BLaER1 treated with 17β-estradiol and CSF1 and Interleukin-3, amounts not matched to agents 10 nM and 100 nM (cell line): ENCODE measurements around the gene CYTH4.

ENCODE experiments used
- H3K27ac ChIP-seq, 11 experiments: shearing (Covaris generic); formaldehyde crosslinking; 2 replicates each; pipeline ENCODE4 v1.8.1; 2022
- H3K27me3 ChIP-seq, 11 experiments: shearing (Covaris generic); formaldehyde crosslinking; 2 replicates each; pipeline ENCODE4 v1.8.1; 2022
- H3K36me3 ChIP-seq, 11 experiments: shearing (Covaris generic); formaldehyde crosslinking; 2 replicates each; pipeline ENCODE4 v1.8.1; 2022
- H3K4me1 ChIP-seq, 10 experiments: shearing (Covaris generic); formaldehyde crosslinking; 2 replicates each; pipeline ENCODE4 v1.8.1; 2022
- H3K4me2 ChIP-seq, 11 experiments: shearing (Covaris generic); formaldehyde crosslinking; 2 replicates each; pipeline ENCODE4 v1.8.1; 2022
- H3K4me3 ChIP-seq, 10 experiments: shearing (Covaris generic); formaldehyde crosslinking; 2 replicates each; pipeline ENCODE4 v1.8.1; 2022
- H3K9ac ChIP-seq, 11 experiments: shearing (Covaris generic); formaldehyde crosslinking; 2 replicates each; pipeline ENCODE4 v1.8.1; 2022
- H3K9me3 ChIP-seq, 11 experiments: shearing (Covaris generic); formaldehyde crosslinking; replicated peaks in 1 of 11; 2 replicates each; pipeline ENCODE4 v1.8.1; 2022
- H4K20me1 ChIP-seq, 11 experiments: shearing (Covaris generic); formaldehyde crosslinking; 2 replicates each; pipeline ENCODE4 v1.8.1; 2022
- Cebpa-rat ChIP-seq, 11 experiments: shearing (Covaris generic); IDR thresholded peaks; 2 replicates each; pipeline ENCODE4 v1.8.1; 2022

CYTH4 gene

DNA sequence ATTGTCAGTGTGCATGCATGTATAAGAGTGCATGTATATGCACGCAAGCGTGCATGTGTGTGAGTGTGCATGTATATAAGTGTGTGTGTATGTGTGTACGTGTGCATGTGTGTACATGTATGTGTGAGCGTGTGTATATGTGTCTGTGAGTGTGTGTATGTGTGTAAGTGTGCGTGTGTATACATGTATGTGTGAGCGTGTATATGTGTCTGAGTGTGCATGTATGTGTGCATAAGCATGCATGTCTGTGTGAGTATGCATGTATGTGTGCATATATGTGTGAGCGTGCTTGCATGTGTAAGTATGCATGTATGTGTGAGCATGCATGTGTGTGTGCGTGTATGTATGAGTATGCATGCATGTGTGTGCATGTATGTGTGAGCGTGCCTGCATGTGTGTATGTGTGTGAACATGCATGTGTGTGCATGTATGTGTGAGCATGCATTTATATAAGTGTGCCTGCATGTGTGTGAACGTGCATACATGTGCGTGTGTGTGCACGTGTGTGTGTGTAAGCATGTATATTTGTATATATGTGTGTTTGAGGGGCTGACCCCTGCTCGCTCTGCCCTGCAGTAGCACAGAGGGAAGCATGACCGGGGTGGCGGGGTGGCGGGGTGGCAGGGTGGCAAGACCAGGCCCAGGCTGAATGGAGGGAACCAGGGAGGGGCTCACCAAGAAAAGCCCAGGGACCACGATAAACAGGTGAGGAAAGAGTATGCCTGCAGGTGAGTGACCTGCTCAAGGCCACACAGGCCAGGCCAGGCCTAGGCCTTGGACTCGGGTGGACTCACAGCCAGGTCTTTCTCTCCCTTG, 26.3 kb downstream of the CYTH4 start:
- Histone ChIP-seq H3K36me3 (peaks cover 0 to 97% (median 8%) of the 10 kb centered on the region in 11 experiments; a peak in 11 of 22 replicates), H3K27ac (peak overlapping the region in 9 of 11 experiments; percentile 28 to 84 (median 58); a peak in 11 of 22 replicates), H3K4me2 (peak overlapping the region; percentile 85 to 98 (median 97)), H3K9me3 (no peaks in the 10 kb centered on the region), H3K4me3 (peak overlapping the region in 6 of 10 experiments; percentile 21 to 50 (median 42); a peak in 5 of 20 replicates), H3K27me3 (no peaks in the 10 kb centered on the region), H4K20me1 (peaks cover 0 to 84% (median 7%) of the 10 kb centered on the region in 11 experiments; a peak in 7 of 22 replicates), H3K9ac (peak overlapping the region in 7 of 11 experiments; percentile 36 to 74 (median 63); a peak in 9 of 22 replicates), H3K4me1 (peaks cover 100% of the 10 kb centered on the region in 10 experiments)
- no peak for TF ChIP-seq Cebpa-rat (IDR thresholded peaks at IDR 0.05)

DNA sequence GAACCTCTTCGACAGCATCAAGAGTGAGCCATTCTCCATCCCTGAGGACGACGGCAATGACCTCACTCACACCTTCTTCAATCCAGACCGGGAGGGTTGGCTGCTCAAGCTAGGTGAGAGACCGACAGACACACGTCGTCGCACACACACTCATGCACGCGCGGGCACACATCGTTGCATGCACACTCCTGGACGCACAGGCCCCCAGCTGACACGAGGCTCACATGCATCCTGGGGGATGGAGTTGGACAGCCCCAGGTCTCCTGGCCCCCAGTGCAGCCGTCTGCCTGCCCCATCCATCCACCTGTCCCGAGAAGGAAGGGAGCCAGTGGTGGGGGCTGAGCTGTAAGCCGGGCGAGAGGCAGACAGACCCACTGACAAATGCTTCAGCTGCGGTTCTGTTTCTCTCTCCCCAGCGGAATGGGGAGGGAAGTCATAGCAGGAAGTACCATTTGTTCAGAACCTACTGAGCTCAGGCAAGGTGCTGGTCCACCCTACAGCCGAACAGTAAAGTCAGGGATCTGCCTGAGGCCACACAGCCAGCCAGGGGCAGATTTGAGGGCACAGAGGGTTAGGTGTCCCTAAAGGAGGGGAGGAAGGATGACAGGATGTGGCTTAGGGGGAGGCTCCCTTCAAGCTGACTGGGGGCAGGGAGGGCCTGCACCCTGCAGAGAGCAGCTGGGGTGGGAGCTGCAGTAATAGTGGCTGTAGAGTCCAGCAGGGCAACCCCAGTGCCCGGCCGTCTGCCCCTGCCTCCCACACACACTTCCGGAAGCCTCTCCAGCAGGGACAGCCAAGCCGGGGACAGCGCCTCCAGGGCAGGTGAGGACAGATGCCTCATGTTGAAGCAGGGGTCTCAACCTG, 27.1 kb downstream of the CYTH4 start:
- peaks cover 0 to 87% (median 8%) of the 10 kb centered on the region in 11 experiments; a peak in 8 of 22 replicates for H4K20me1 ChIP-seq
- H3K27ac ChIP-seq: peak overlapping the region in 10 of 11 experiments; percentile 7 to 74 (median 51); a peak in 16 of 22 replicates
- peak overlapping the region; percentile 85 to 98 (median 97) for H3K4me2 ChIP-seq
- peaks cover 100% of the 10 kb centered on the region in 10 experiments for H3K4me1 ChIP-seq
- TF ChIP-seq Cebpa-rat (IDR thresholded peaks at IDR 0.05): no peak
- peak overlapping the region in 7 of 10 experiments; percentile 21 to 47 (median 42); a peak in 15 of 20 replicates for H3K4me3 ChIP-seq
- peaks cover 0 to 97% (median 8%) of the 10 kb centered on the region in 11 experiments; a peak in 11 of 22 replicates for H3K36me3 ChIP-seq
- peak overlapping the region in 10 of 11 experiments; percentile 25 to 68 (median 44); a peak in 19 of 22 replicates for H3K9ac ChIP-seq
- H3K27me3 ChIP-seq: no peaks in the 10 kb centered on the region
- H3K9me3 ChIP-seq: no peaks in the 10 kb centered on the region

DNA sequence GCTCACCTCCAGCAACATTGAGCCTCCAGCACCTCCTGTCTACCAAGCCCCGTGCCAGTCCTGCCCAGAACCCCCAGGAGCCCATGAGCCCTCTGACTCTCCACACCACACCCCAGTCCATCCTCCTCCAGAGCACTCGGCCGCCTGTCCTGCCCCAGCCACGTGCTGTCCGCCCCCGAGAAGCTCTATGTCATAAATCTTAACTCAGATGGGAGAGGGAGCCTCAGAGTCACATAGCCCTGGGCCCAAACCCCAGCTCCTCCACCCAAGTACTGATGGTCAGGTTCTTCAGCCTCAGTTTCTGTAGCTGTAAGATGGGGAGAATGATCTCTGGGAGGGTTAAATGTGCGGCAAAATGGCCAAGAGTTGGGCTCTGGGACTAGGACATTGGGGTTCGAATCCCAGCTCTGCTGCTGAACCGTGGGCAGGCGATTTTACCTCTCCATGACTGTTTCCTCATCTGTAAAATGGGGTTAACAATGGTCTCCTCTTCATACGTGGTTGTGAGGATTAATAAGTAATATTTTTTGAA, 27.8 kb downstream of the CYTH4 start:
- H3K9me3 ChIP-seq: no peaks in the 10 kb centered on the region
- peaks cover 0 to 90% (median 8%) of the 10 kb centered on the region in 11 experiments; a peak in 11 of 22 replicates for H3K36me3 ChIP-seq
- peaks cover 0 to 94% (median 9%) of the 10 kb centered on the region in 11 experiments; a peak in 10 of 22 replicates for H4K20me1 ChIP-seq
- TF ChIP-seq Cebpa-rat (IDR thresholded peaks at IDR 0.05): no peak
- H3K27me3 ChIP-seq: no peaks in the 10 kb centered on the region
- peaks cover 100% of the 10 kb centered on the region in 10 experiments for H3K4me1 ChIP-seq
- H3K27ac ChIP-seq: peak overlapping the region in 10 of 11 experiments; percentile 7 to 74 (median 51); a peak in 14 of 22 replicates
- H3K4me2 ChIP-seq: peak overlapping the region; percentile 85 to 98 (median 97)
- H3K4me3 ChIP-seq: peak overlapping the region in 7 of 10 experiments; percentile 21 to 47 (median 42); a peak in 15 of 20 replicates
- peak overlapping the region in 10 of 11 experiments; percentile 25 to 68 (median 44); a peak in 16 of 22 replicates for H3K9ac ChIP-seq

DNA sequence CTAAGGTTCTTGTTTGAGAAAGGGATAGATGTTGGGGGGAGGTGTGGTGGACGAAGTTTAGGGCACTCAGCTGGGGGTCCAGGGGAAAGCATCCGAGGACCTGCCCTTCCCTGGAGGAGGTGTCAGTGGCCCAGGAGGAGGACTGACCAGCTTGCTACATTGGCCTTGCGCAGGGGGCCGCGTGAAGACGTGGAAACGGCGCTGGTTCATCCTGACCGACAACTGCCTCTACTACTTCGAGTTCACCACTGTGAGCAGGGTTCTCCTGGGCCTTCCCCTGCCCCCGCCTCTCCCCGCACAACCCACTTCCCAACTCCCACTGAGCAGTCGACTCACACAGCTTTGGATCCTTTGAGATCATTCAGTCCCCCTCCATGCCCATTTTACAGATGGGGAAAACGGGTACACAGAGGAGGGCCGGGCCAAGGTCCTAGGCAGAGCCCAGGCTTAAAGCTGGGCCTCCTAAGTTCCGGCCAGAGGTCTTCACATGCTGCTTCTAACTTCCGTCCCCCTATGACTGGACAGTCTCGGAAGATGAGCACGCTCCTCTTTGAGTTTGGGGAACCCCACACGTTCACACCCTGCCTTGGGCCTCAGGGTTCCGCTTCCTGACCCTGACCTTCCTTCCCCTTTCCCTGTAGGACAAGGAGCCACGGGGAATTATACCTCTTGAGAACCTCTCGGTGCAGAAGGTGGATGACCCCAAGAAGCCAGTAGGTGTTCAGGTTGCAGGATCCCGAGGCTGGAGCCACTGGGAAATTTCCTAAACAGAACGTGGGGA, 28.7 kb downstream of the CYTH4 start:
- no peaks in the 10 kb centered on the region for H3K9me3 ChIP-seq
- H4K20me1 ChIP-seq: peaks cover 0 to 99% (median 13%) of the 10 kb centered on the region in 11 experiments; a peak in 11 of 22 replicates
- TF ChIP-seq Cebpa-rat (IDR thresholded peaks at IDR 0.05): no peak
- H3K4me3 ChIP-seq: no peak overlapping the region
- peaks cover 0 to 81% (median 8%) of the 10 kb centered on the region in 11 experiments; a peak in 11 of 22 replicates for H3K36me3 ChIP-seq
- H3K9ac ChIP-seq: peak overlapping the region in 8 of 11 experiments; percentile 9 to 68 (median 34); a peak in 9 of 22 replicates
- peaks cover 95 to 100% (median 100%) of the 10 kb centered on the region in 10 experiments for H3K4me1 ChIP-seq
- H3K27me3 ChIP-seq: no peaks in the 10 kb centered on the region
- peak overlapping the region in 6 of 11 experiments; percentile 11 to 74 (median 54); a peak in 11 of 22 replicates for H3K27ac ChIP-seq
- peak overlapping the region; percentile 85 to 98 (median 97) for H3K4me2 ChIP-seq

DNA sequence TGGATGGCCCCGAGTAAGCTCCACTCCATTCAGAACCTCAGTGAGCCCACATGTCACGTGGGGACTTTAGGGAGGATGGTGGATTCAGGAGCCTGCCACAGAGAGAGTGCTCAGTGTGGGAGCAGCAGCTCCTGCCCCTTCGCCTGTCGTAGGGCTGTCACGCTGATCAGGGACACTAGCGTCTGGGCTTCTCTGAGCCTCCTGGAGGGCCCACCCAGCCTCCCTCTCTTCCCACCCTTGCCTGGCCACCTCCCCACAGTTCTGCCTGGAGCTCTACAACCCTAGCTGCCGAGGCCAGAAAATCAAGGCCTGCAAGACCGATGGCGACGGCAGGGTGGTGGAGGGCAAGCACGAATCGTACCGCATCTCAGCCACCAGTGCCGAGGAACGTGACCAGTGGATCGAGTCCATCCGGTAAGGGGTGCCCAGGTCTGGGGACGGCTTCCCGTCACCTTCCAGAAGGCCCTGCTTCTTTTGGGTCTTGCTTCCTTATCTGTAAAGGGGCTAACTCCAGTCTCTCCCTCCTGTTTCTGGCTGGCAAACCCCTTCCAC, 29.5 kb downstream of the CYTH4 start:
- Histone ChIP-seq H3K9ac (peak overlapping the region in 4 of 11 experiments; percentile 9 to 30 (median 22); a peak in 2 of 22 replicates), H3K36me3 (peaks cover 0 to 74% (median 8%) of the 10 kb centered on the region in 11 experiments; a peak in 11 of 22 replicates), H3K4me1 (peaks cover 87 to 100% (median 100%) of the 10 kb centered on the region in 10 experiments), H3K9me3 (no peaks in the 10 kb centered on the region), H3K27me3 (no peaks in the 10 kb centered on the region), H3K4me3 (no peak overlapping the region), H3K4me2 (peak overlapping the region; percentile 85 to 98 (median 97); a peak in 21 of 22 replicates), H3K27ac (peak overlapping the region in 2 of 11 experiments; percentile 72 to 74; a peak in 2 of 22 replicates), H4K20me1 (peaks cover 0 to 96% (median 13%) of the 10 kb centered on the region in 11 experiments; a peak in 11 of 22 replicates)
- no peak for TF ChIP-seq Cebpa-rat (IDR thresholded peaks at IDR 0.05)

DNA sequence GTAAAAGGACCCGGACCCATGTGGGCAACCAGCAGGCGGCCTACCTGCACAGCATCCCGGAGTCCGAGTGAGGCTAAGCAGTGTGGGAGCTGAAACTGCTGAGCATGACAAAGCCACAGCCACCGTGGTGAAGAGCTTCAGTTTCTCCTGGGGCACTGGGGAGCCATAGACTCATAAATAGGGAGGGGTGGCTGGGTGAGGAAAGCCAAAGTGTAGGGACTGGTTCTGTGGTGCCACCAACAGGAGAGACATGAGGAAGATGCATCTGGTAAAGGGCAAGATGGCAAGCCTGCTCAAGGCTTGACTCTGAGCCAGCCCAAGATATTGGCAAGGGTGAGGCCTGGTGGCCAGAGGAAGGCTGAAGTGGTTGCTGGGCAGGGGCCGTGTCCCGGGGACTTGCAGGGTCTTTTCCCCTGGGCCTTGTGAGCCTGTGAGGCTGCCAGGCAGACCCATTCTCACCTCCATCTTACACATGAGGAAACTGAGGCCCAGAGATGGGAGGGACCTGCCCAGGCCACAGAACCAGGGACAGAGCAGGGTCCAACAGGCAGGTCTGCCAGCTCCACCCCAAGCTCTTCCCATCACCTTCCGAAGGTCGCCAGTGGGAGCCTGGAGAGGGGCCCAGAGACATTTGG, 30.4 kb downstream of the CYTH4 start:
- Histone ChIP-seq H3K4me2 (peak overlapping the region; percentile 83 to 98 (median 97)), H3K27ac (peak overlapping the region in 3 of 11 experiments; percentile 6 to 52 (median 25); a peak in 4 of 22 replicates), H3K27me3 (no peaks in the 10 kb centered on the region), H3K9me3 (no peaks in the 10 kb centered on the region), H3K4me1 (peaks cover 78 to 98% (median 92%) of the 10 kb centered on the region in 10 experiments), H3K9ac (peak overlapping the region in 7 of 11 experiments; percentile 7 to 56 (median 30); a peak in 7 of 22 replicates), H3K4me3 (no peak overlapping the region), H3K36me3 (peaks cover 0 to 67% (median 8%) of the 10 kb centered on the region in 11 experiments; a peak in 11 of 22 replicates), H4K20me1 (peaks cover 0 to 93% (median 12%) of the 10 kb centered on the region in 11 experiments; a peak in 11 of 22 replicates)
- no peak for TF ChIP-seq Cebpa-rat (IDR thresholded peaks at IDR 0.05)
